Esophagus squamous epithelium (tissue), 5 donors: ENCODE results near the gene KIF1A. TPM values are rescaled to one million over a fixed set of nuclear protein-coding genes. Genes with fewer than 3 reads are reported as not detected.

Source experiments
- DNase-seq: peaks from one replicate; lab custom pipeline; 2025; lab: John Stamatoyannopoulos, UW
- H3K27ac ChIP-seq, 4 donors: fragments of 200-600 bp; sonication (generic); one replicate each; pipeline ENCODE4 v1.5.1; 2016 to 2019; ENCODE audit warnings: mild to moderate bottlenecking in 1 of 4
- H3K27me3 ChIP-seq, 4 donors: fragments of 200-600 bp; sonication (generic); 1 replicate in 3 of 4; 2 replicates in 1 of 4; pipeline versions ENCODE4 v1.5.1 to v1.6.0; 2017 to 2021; ENCODE audit warnings: antibody characterized with exemption in 1 of 4
- H3K36me3 ChIP-seq, 3 donors: fragments of 200-600 bp; sonication (generic); one replicate each; pipeline ENCODE4 v1.5.1; 2016 to 2019
- H3K4me1 ChIP-seq, 3 donors: fragments of 200-600 bp; sonication (generic); one replicate each; pipeline ENCODE4 v1.5.1; 2017 to 2019
- H3K4me3 ChIP-seq, 4 donors: fragments of 200-600 bp; sonication (generic); 1 replicate in 3 of 4; 2 replicates in 1 of 4; pipeline ENCODE4 v1.5.1; 2016 to 2019; ENCODE audit warnings: mild to moderate bottlenecking in 2 of 4, moderate library complexity in 1 of 4
- H3K9me3 ChIP-seq, 3 donors: fragments of 200-600 bp; sonication (generic); one replicate each; pipeline ENCODE4 v1.5.1; 2016 to 2019
- CTCF ChIP-seq, 6 experiments: fragments of 450-650 bp in 4 of 6; fragments of 200-600 bp in 2 of 6; sonication (generic) in 2 of 6; IDR thresholded peaks; one replicate each; pipeline ENCODE4 v1.5.1; 2016 to 2019; ENCODE audit warnings: antibody characterized with exemption in 6 of 6, mild to moderate bottlenecking in 4 of 6, moderate library complexity in 4 of 6
- POLR2A ChIP-seq, 4 donors: fragments of 450-650 bp; IDR thresholded peaks; one replicate each; pipeline ENCODE4 v1.6.1; 2017; ENCODE audit warnings: antibody characterized with exemption in 4 of 4, mild to moderate bottlenecking in 4 of 4, moderate library complexity in 3 of 4
- WGBS, 2 donors: methylation state at CpG; one replicate each; pipeline ENCODE4 v1.1.5; 2018; 5-methylcytosine and 5-hydroxymethylcytosine counted together
- intact Hi-C: fragments of 100-400 bp; cut with DNase I; formaldehyde crosslinking; loops from one replicate; pipeline ENCODE4 v1.15.0; 2022
- total RNA-seq, 4 donors: library from RNA; depleted of rRNA; stranded (reverse); fragments of >200 nt; gene quantifications; one replicate each; pipeline ENCODE4 v1.1.0, GENCODE V29; 2016
- donor health status: DM: yes; HTN: yes; CAD: no.

Gene KIF1A
- total RNA-seq, 4 donors from 2014 or later, result 0.15 TPM; not detected in 3

GRCh38 chr2:240806006-240806405, 14.0 kb downstream of the KIF1A start:
- no peak for DNase-seq
- Histone ChIP-seq H3K4me1 (no peaks in the 10 kb centered on the region), H3K27ac (no peak overlapping the region), H3K27me3 (peaks cover 0 to 37% (median 0%) of the 10 kb centered on the region in 4 donors), H3K4me3 (no peak overlapping the region), H3K9me3 (no peaks in the 10 kb centered on the region), H3K36me3 (no peaks in the 10 kb centered on the region)
- 69 to 80% methylated on average over 4 of the region's 4 CpGs for WGBS, 2 donors
- intact Hi-C loops, result no loop called here
- TF ChIP-seq CTCF (IDR thresholded peaks at IDR 0.05) (no peak), POLR2A (IDR thresholded peaks at IDR 0.05) (no peak)

GRCh38 chr2:240803191-240803590, 16.8 kb downstream of the KIF1A start:
- H3K4me1 ChIP-seq, result peaks cover 0 to 4% (median 0%) of the 10 kb centered on the region in 3 donors
- 82 to 84% methylated on average over 8 of the region's 8 CpGs for WGBS, 2 donors
- no peak for DNase-seq
- H3K27ac ChIP-seq, result no peak overlapping the region
- H3K9me3 ChIP-seq, result no peaks in the 10 kb centered on the region
- H3K4me3 ChIP-seq, result no peak overlapping the region
- H3K36me3 ChIP-seq, result no peaks in the 10 kb centered on the region
- no peak for TF ChIP-seq CTCF (IDR thresholded peaks at IDR 0.05)
- TF ChIP-seq POLR2A (IDR thresholded peaks at IDR 0.05), result no peak
- intact Hi-C loops, result no loop called here
- H3K27me3 ChIP-seq, result peaks cover 0 to 62% (median 0%) of the 10 kb centered on the region in 4 donors

- TF ChIP-seq POLR2A (IDR thresholded peaks at IDR 0.05) (no peak), CTCF (IDR thresholded peaks at IDR 0.05) (no peak)
- Histone ChIP-seq H3K27me3 (peaks cover 0 to 80% (median 0%) of the 10 kb centered on the region in 4 donors), H3K4me1 (peaks cover 0 to 4% (median 0%) of the 10 kb centered on the region in 3 donors), H3K4me3 (no peak overlapping the region), H3K27ac (no peak overlapping the region), H3K9me3 (no peaks in the 10 kb centered on the region), H3K36me3 (no peaks in the 10 kb centered on the region)
- intact Hi-C loops, result no loop called here
- 69 to 71% methylated on average over 10 to 12 of the region's 14 CpGs for WGBS, 2 donors
- DNase-seq, result no peak
These were observed 20.8 kb downstream of the KIF1A start for GRCh38 chr2:240799033-240799820.

- Histone ChIP-seq H3K27ac (no peak overlapping the region), H3K36me3 (no peaks in the 10 kb centered on the region), H3K27me3 (peaks cover 0 to 80% (median 0%) of the 10 kb centered on the region in 4 donors), H3K4me3 (no peak overlapping the region), H3K9me3 (no peaks in the 10 kb centered on the region), H3K4me1 (peaks cover 0 to 4% (median 0%) of the 10 kb centered on the region in 3 donors)
- WGBS, 2 donors, result 72 to 81% methylated on average over 13 to 17 of the region's 17 CpGs
- no peak for TF ChIP-seq POLR2A (IDR thresholded peaks at IDR 0.05)
- no peak for TF ChIP-seq CTCF (IDR thresholded peaks at IDR 0.05)
- intact Hi-C loops, result no loop called here
- no peak for DNase-seq
These were observed 21.6 kb downstream of the KIF1A start for GRCh38 chr2:240798327-240798905.

- no peak for TF ChIP-seq POLR2A (IDR thresholded peaks at IDR 0.05)
- no peak for TF ChIP-seq CTCF (IDR thresholded peaks at IDR 0.05)
- Histone ChIP-seq H3K36me3 (no peaks in the 10 kb centered on the region), H3K4me1 (peaks cover 0 to 4% (median 0%) of the 10 kb centered on the region in 3 donors), H3K9me3 (no peaks in the 10 kb centered on the region), H3K4me3 (no peak overlapping the region), H3K27ac (no peak overlapping the region), H3K27me3 (peaks cover 0 to 81% (median 0%) of the 10 kb centered on the region in 4 donors)
- WGBS, 2 donors, result 79 to 81% methylated on average over 12 of the region's 12 CpGs
- intact Hi-C loops, result no loop called here
- DNase-seq, result no peak
These were observed 22.1 kb downstream of the KIF1A start for GRCh38 chr2:240797914-240798313.
